GM12878 (cell line): ENCODE data around the gene JAML. TPM values are rescaled to one million over a fixed set of nuclear protein-coding genes. Genes with fewer than 3 reads are reported as not detected.

Experiments
- CHD1 ChIP-seq: IDR thresholded peaks from 2 replicates; pipeline ENCODE4 v1.6.1; 2012; ENCODE audit warnings: low read depth, low read length, improper control_type of control experiment
- ELK1 ChIP-seq: IDR thresholded peaks from 2 replicates; pipeline ENCODE4 v1.6.1; 2012; ENCODE audit warnings: low read depth, low read length, improper control_type of control experiment
- FOXM1 ChIP-seq: IDR thresholded peaks from 2 replicates; pipeline ENCODE4 v1.6.1; 2012; ENCODE audit warnings: low read depth, mild to moderate bottlenecking, inconsistent platforms, low read length, moderate library complexity
- PML ChIP-seq: IDR thresholded peaks from 2 replicates; pipeline ENCODE4 v1.6.1; 2012; ENCODE audit warnings: low read length, inconsistent platforms
- RB1 ChIP-seq: fragments of 450-650 bp; formaldehyde crosslinking; IDR thresholded peaks from 2 replicates; pipeline ENCODE4 v1.6.1; 2017; ENCODE audit warnings: mild to moderate bottlenecking, borderline replicate concordance
- WRNIP1 ChIP-seq: IDR thresholded peaks from 2 replicates; pipeline ENCODE4 v1.6.1; 2011; ENCODE audit warnings: low read depth, low read length, improper control_type of control experiment, borderline replicate concordance
- YBX1 ChIP-seq: fragments of 450-650 bp; IDR thresholded peaks from 2 replicates; pipeline ENCODE4 v1.6.1; 2016; ENCODE audit warnings: antibody characterized with exemption
- ZNF24 ChIP-seq: fragments of 450-650 bp; IDR thresholded peaks from 2 replicates; pipeline ENCODE4 v1.6.1; 2017; ENCODE audit warnings: antibody characterized with exemption, mild to moderate bottlenecking
- polyA plus RNA-seq, 11 experiments: library from polyadenylated mRNA; depleted of rRNA in 4 of 11; unstranded in 6 of 11; stranded (reverse) in 5 of 11; fragments of >200 nt; fragmentation: Nextera tagmentation in 4 of 11; fragmentation: Illumina TruSeq in 1 of 11; extraction: Ambion mirVana in 4 of 11; extraction: Trizol in 1 of 11; gene quantifications; 1 replicate in 1 of 11; 2 replicates in 10 of 11; pipeline versions ENCODE4 v1.2.1 to v1.2.3, GENCODE V29; 2011 to 2016; ENCODE audit warnings: inconsistent platforms in 2 of 11, missing spikeins in 2 of 11, low read depth in 1 of 11
- total RNA-seq, 4 experiments: library from RNA; depleted of rRNA in 3 of 4; stranded (reverse); fragments of >200 nt in 3 of 4; fragmentation: Illumina TruSeq in 1 of 4; extraction: Trizol in 1 of 4; gene quantifications; 2 replicates each; pipeline versions ENCODE4 v1.2.1 to v1.2.3, GENCODE V29; 2013 to 2021
- TF ChIP-seq, protein P1 (sequence below): fragments of 150-350 bp; IDR thresholded peaks from 2 replicates; pipeline ENCODE4 v1.6.1; 2016; ENCODE audit warnings: low read depth, low read length
- TF ChIP-seq, protein P2 (sequence below): IDR thresholded peaks from 2 replicates; pipeline ENCODE4 v1.6.1; 2012; ENCODE audit warnings: low read depth, low read length, improper control_type of control experiment

Gene JAML
- total and polyA plus RNA-seq, 10 of the 15 experiments (the other 5 are each of a cell fraction or from before 2014, with no cell fraction given) = 0.60 to 8.1 (median 3.5) TPM

DNA sequence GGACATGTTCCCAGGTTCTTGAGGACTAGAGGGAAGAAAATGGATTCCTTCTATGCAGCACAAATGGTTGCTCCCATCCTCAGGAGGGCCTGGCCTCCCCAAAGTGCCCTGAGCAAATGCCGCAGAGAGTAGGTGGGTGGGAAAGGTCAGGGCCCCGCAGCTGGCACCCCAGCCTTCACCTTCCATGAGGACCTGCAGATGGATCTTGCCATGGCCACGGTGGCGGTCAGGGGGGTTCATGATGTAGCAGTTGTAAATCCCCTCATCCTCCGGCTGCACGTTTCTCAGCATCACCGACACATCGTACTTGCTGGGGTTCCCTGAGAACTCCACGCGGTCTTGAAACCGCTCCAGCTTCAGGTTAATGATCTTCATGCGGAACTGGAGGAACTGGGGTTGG is 56.9 kb downstream of the JAML start (continued):
- TF ChIP-seq PML (no peak), FOXM1 (no peak), YBX1 (no peak), RB1 (no peak), WRNIP1 (no peak), ELK1 (no peak), CHD1 (no peak), ZNF24 (no peak)
- TF ChIP-seq, protein P1, sequence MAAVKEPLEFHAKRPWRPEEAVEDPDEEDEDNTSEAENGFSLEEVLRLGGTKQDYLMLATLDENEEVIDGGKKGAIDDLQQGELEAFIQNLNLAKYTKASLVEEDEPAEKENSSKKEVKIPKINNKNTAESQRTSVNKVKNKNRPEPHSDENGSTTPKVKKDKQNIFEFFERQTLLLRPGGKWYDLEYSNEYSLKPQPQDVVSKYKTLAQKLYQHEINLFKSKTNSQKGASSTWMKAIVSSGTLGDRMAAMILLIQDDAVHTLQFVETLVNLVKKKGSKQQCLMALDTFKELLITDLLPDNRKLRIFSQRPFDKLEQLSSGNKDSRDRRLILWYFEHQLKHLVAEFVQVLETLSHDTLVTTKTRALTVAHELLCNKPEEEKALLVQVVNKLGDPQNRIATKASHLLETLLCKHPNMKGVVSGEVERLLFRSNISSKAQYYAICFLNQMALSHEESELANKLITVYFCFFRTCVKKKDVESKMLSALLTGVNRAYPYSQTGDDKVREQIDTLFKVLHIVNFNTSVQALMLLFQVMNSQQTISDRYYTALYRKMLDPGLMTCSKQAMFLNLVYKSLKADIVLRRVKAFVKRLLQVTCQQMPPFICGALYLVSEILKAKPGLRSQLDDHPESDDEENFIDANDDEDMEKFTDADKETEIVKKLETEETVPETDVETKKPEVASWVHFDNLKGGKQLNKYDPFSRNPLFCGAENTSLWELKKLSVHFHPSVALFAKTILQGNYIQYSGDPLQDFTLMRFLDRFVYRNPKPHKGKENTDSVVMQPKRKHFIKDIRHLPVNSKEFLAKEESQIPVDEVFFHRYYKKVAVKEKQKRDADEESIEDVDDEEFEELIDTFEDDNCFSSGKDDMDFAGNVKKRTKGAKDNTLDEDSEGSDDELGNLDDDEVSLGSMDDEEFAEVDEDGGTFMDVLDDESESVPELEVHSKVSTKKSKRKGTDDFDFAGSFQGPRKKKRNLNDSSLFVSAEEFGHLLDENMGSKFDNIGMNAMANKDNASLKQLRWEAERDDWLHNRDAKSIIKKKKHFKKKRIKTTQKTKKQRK = no peak
- TF ChIP-seq, protein P2, sequence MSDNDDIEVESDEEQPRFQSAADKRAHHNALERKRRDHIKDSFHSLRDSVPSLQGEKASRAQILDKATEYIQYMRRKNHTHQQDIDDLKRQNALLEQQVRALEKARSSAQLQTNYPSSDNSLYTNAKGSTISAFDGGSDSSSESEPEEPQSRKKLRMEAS = no peak
